ENCODE data around the gene SLC20A1. TPM values are rescaled to one million over a fixed set of nuclear protein-coding genes. Genes with fewer than 3 reads are reported as not detected.
"Not testable (repeated sequence)": the region's sequence is repeated elsewhere in the genome, so short reads cannot be mapped to it uniquely, and the experiment has no call there.

SLC20A1 gene
- total RNA-seq, 1 donor from 2014 or later: 96.7 TPM

DNA sequence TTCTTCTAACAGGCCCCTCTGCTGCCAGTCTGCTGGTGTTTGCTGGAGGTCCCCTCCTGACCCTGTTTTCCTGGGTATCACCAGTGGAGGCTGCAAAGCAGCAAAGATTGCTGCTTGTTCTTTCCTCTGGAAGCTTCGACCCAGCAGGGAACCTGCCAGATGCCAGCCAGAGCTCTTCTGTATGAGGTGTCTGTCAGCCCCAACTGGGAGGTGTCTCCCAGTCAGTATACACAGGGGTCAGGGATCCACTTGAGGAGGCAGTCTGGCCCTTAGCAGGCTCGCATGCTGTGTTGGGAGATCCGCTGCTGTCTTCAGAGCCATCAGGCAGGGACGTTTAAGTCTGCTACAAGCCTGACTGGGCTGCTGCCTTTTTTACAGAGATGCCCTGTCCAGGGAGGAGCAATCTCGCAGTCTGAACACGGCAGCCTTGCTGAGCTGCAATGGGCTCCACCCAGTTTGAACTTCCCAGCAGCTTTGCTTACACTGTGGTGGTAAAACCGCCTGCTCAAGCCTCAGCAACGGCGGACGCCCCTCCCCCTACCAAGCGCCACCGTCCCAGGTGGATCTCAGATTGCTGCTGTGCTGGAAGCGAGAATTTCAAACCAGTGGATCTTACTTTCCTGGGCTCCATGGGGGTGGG is 31.4 kb upstream of the SLC20A1 start:
- Mint-ChIP-seq H3K9me3 (ENCODE audit: unreplicated experiment) (peaks cover 15% of the 10 kb centered on the region), H3K4me1 (ENCODE audit: low read depth, unreplicated experiment) (no peaks in the 10 kb centered on the region), H3K36me3 (ENCODE audit: low read depth, unreplicated experiment) (no peaks in the 10 kb centered on the region), H3K27ac (ENCODE audit: unreplicated experiment) (no peak overlapping the region), H3K4me3 (ENCODE audit: unreplicated experiment) (no peak overlapping the region), H3K27me3 (ENCODE audit: low read depth, unreplicated experiment) (peaks cover 27% of the 10 kb centered on the region)
- H3K4me1 ChIP-seq (ENCODE audit: insufficient read depth, low read length): no peaks in the 10 kb centered on the region
- no peaks in the 10 kb centered on the region for H3K36me3 ChIP-seq (ENCODE audit: insufficient read depth, low read length)
- H2AFZ ChIP-seq (ENCODE audit: low read depth, low read length): no peak overlapping the region
- TF ChIP-seq, protein P1, sequence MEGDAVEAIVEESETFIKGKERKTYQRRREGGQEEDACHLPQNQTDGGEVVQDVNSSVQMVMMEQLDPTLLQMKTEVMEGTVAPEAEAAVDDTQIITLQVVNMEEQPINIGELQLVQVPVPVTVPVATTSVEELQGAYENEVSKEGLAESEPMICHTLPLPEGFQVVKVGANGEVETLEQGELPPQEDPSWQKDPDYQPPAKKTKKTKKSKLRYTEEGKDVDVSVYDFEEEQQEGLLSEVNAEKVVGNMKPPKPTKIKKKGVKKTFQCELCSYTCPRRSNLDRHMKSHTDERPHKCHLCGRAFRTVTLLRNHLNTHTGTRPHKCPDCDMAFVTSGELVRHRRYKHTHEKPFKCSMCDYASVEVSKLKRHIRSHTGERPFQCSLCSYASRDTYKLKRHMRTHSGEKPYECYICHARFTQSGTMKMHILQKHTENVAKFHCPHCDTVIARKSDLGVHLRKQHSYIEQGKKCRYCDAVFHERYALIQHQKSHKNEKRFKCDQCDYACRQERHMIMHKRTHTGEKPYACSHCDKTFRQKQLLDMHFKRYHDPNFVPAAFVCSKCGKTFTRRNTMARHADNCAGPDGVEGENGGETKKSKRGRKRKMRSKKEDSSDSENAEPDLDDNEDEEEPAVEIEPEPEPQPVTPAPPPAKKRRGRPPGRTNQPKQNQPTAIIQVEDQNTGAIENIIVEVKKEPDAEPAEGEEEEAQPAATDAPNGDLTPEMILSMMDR (IDR thresholded peaks at IDR 0.05; ENCODE audit: insufficient read depth, low read depth, low read length): no peak
- no peak for TF ChIP-seq EZH2 (IDR thresholded peaks at IDR 0.05; ENCODE audit: insufficient read depth, low read length)
- no peaks in the 10 kb centered on the region for H3K9me3 ChIP-seq (ENCODE audit: insufficient read depth, low read depth, low read length)
- FAIRE-seq: no peak
- no peak for DNase-seq (ENCODE audit: low read depth)
- H3K27ac ChIP-seq (ENCODE audit: low read depth, low read length): no peak overlapping the region
- no peak overlapping the region for H3K4me2 ChIP-seq (ENCODE audit: low read length)
- no peaks in the 10 kb centered on the region for H3K79me2 ChIP-seq (ENCODE audit: insufficient read depth, low read length)
- H3K9ac ChIP-seq (ENCODE audit: low read length): no peak overlapping the region
- H4K20me1 ChIP-seq (ENCODE audit: insufficient read depth, low read length): no peaks in the 10 kb centered on the region
- H3K27me3 ChIP-seq (ENCODE audit: insufficient read depth, low read length): no peaks in the 10 kb centered on the region
- no peak overlapping the region for H3K4me3 ChIP-seq (ENCODE audit: insufficient read depth, low read depth, low read length)

DNA sequence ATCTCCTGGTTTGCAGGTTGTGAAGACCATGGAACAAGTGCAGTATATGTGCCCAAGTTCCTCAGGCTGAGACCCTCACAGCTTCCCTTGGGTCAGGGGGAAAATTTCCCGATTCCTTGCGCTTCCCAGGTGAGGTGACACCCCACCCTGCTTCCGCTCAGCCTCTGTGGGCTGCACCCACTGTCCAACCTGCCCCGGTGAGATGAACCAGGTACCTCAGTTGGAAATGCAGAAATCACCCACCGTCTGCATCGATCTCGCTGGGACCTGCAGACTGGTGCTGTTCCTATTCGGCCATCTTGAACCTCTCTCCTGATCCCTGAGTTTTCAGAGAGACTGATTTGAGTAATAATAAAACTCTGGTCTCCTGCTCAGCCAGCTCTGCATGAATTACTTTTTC is 30.7 kb upstream of the SLC20A1 start:
- H2AFZ ChIP-seq (ENCODE audit: low read depth, low read length): no peak overlapping the region
- no peak overlapping the region for H3K9ac ChIP-seq (ENCODE audit: low read length)
- no peak overlapping the region for H3K4me3 Mint-ChIP-seq (ENCODE audit: unreplicated experiment)
- no peaks in the 10 kb centered on the region for H3K36me3 ChIP-seq (ENCODE audit: insufficient read depth, low read length)
- H3K79me2 ChIP-seq (ENCODE audit: insufficient read depth, low read length): no peaks in the 10 kb centered on the region
- H3K9me3 Mint-ChIP-seq (ENCODE audit: unreplicated experiment): peaks cover 8% of the 10 kb centered on the region
- H4K20me1 ChIP-seq (ENCODE audit: insufficient read depth, low read length): no peaks in the 10 kb centered on the region
- H3K4me1 ChIP-seq (ENCODE audit: insufficient read depth, low read length): no peaks in the 10 kb centered on the region
- H3K36me3 Mint-ChIP-seq (ENCODE audit: low read depth, unreplicated experiment): no peaks in the 10 kb centered on the region
- TF ChIP-seq, protein P1 (IDR thresholded peaks at IDR 0.05; ENCODE audit: insufficient read depth, low read depth, low read length): no peak
- no peak for TF ChIP-seq EZH2 (IDR thresholded peaks at IDR 0.05; ENCODE audit: insufficient read depth, low read length)
- H3K4me1 Mint-ChIP-seq (ENCODE audit: low read depth, unreplicated experiment): no peaks in the 10 kb centered on the region
- H3K27ac Mint-ChIP-seq (ENCODE audit: unreplicated experiment): no peak overlapping the region
- no peak overlapping the region for H3K4me3 ChIP-seq (ENCODE audit: insufficient read depth, low read depth, low read length)
- no peak overlapping the region for H3K4me2 ChIP-seq (ENCODE audit: low read length)
- DNase-seq (ENCODE audit: low read depth) (no peak), FAIRE-seq (no peak)
- no peaks in the 10 kb centered on the region for H3K9me3 ChIP-seq (ENCODE audit: insufficient read depth, low read depth, low read length)
- H3K27ac ChIP-seq (ENCODE audit: low read depth, low read length): no peak overlapping the region
- peaks cover 25% of the 10 kb centered on the region for H3K27me3 Mint-ChIP-seq (ENCODE audit: low read depth, unreplicated experiment)
- no peaks in the 10 kb centered on the region for H3K27me3 ChIP-seq (ENCODE audit: insufficient read depth, low read length)

- H3K9me3 Mint-ChIP-seq (ENCODE audit: unreplicated experiment): not testable (repeated sequence)
These were observed 29.9 kb upstream of the SLC20A1 start for GRCh38 chr2:112615798-112616197.

More at GRCh38 chr2:112615798-112616197, 29.9 kb upstream of the SLC20A1 start:
- not testable (repeated sequence) for H3K27me3 ChIP-seq (ENCODE audit: insufficient read depth, low read length); H3K4me1 Mint-ChIP-seq (ENCODE audit: low read depth, unreplicated experiment); H3K4me2 ChIP-seq (ENCODE audit: low read length); H3K9ac ChIP-seq (ENCODE audit: low read length); H3K4me1 ChIP-seq (ENCODE audit: insufficient read depth, low read length); H3K4me3 ChIP-seq (ENCODE audit: insufficient read depth, low read depth, low read length); FAIRE-seq; H3K36me3 ChIP-seq (ENCODE audit: insufficient read depth, low read length); H3K27ac Mint-ChIP-seq (ENCODE audit: unreplicated experiment); H3K9me3 ChIP-seq (ENCODE audit: insufficient read depth, low read depth, low read length); H2AFZ ChIP-seq (ENCODE audit: low read depth, low read length); DNase-seq (ENCODE audit: low read depth); H3K4me3 Mint-ChIP-seq (ENCODE audit: unreplicated experiment); H3K36me3 Mint-ChIP-seq (ENCODE audit: low read depth, unreplicated experiment); H3K27ac ChIP-seq (ENCODE audit: low read depth, low read length); H4K20me1 ChIP-seq (ENCODE audit: insufficient read depth, low read length); H3K79me2 ChIP-seq (ENCODE audit: insufficient read depth, low read length)
- peaks cover 18% of the 10 kb centered on the region for H3K27me3 Mint-ChIP-seq (ENCODE audit: low read depth, unreplicated experiment)

Measured in astrocyte (in vitro differentiated cells and primary cell).